ENCODE results near the gene TSTD1. TPM values are rescaled to one million over a fixed set of nuclear protein-coding genes. Genes with fewer than 3 reads are reported as not detected.
A peak's percentile ranks its signal among the peaks of the same experiment; 100 is the strongest.
"Not testable (repeated sequence)": the region's sequence is repeated elsewhere in the genome, so short reads cannot be mapped to it uniquely, and the experiment has no call there.

Gene TSTD1
- total RNA-seq, 6 experiments from 2014 or later = not detected

DNA sequence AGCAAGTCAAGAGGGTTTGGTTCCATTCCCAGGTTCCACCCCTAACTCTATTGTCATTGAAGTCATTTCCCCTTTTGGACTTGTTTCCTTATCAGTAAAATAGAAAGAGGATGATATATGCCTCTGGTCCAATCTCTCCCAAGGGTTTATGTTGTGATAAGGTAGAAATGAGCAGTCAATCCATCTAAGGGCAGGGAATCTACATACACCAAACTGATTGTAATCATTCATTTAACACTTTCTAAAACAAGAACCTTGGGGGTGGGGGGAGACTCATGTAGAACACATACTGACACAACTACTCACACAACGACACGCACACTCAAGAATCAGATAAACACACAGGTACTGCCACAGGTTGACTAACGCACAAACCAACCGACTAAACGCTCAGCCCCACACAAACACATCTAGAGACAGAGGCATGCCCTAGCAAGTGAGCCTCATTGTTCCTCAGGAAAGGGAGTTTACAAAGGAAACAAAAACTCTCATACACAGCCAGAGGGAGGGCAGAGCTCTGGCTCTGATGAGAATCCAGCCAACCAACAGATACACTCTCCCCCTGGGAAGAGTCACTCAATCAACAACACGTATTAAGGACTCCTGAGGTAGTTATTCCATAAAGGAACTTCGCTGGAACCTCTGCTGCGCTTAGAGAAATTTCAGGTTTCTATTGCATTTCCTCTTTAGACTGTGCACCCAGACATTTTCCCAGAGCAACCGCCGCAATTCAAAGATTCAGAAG lies 18.8 kb downstream of the TSTD1 start:
- peak overlapping the region; percentile 61 for H3K4me3 Mint-ChIP-seq
- H3K27ac Mint-ChIP-seq = no peak overlapping the region
- peaks cover 35% of the 10 kb centered on the region for H3K4me1 Mint-ChIP-seq (ENCODE audit: low read depth)
- TF ChIP-seq, protein P1, sequence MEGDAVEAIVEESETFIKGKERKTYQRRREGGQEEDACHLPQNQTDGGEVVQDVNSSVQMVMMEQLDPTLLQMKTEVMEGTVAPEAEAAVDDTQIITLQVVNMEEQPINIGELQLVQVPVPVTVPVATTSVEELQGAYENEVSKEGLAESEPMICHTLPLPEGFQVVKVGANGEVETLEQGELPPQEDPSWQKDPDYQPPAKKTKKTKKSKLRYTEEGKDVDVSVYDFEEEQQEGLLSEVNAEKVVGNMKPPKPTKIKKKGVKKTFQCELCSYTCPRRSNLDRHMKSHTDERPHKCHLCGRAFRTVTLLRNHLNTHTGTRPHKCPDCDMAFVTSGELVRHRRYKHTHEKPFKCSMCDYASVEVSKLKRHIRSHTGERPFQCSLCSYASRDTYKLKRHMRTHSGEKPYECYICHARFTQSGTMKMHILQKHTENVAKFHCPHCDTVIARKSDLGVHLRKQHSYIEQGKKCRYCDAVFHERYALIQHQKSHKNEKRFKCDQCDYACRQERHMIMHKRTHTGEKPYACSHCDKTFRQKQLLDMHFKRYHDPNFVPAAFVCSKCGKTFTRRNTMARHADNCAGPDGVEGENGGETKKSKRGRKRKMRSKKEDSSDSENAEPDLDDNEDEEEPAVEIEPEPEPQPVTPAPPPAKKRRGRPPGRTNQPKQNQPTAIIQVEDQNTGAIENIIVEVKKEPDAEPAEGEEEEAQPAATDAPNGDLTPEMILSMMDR (IDR thresholded peaks at IDR 0.05) = no peak
- H3K36me3 Mint-ChIP-seq (ENCODE audit: low read depth) = no peaks in the 10 kb centered on the region
- no peaks in the 10 kb centered on the region for H3K9me3 Mint-ChIP-seq
- peaks cover 31% of the 10 kb centered on the region for H3K27me3 Mint-ChIP-seq (ENCODE audit: insufficient read depth)
- no peak for DNase-seq

DNA sequence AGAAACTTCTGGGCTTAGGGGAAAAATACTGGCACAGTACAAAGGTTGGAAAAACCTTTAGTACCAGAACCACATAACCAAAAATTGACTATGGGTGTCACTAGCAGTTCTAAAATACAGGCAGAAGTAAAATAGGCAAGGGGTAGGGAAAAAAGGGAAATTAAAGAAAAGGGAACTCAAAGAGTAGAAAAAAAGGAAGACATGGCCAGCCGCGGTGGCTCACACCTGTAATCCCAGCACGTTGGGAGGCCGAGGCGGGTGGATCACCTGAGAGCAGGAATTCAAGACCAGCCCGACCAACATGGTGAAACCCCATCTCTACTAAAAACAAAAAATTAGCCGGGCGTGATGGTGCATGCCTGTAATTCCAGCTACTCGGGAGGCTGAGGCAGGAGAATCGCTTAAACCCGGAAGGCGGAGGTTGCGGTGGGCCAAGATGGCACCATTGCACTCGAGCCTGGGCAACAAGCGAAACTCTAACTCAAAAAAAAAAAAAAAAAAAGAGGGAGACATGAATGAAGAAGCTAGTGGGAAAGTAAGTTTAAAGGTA lies 19.6 kb downstream of the TSTD1 start:
- not testable (repeated sequence) for H3K27ac Mint-ChIP-seq; H3K9me3 Mint-ChIP-seq; DNase-seq; H3K36me3 Mint-ChIP-seq (ENCODE audit: low read depth); H3K4me3 Mint-ChIP-seq
- H3K27me3 Mint-ChIP-seq (ENCODE audit: insufficient read depth) = peaks cover 31% of the 10 kb centered on the region
- H3K4me1 Mint-ChIP-seq (ENCODE audit: low read depth) = peaks cover 34% of the 10 kb centered on the region

DNA sequence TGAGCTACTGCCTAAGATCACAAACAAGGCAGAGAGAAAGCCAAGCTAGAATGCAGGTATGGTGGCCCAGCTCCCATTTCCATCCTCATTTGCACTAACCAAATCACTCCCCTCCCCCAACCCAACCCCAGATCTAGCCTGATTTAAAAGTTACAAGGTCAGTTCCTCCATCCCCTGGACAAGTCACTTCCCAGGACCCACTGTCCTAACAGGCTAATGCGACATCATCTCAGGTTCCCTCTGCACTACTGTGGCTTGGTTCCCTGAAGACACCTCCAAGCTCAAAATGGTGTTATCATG lies 20.2 kb downstream of the TSTD1 start:
- TF ChIP-seq, protein P1 (IDR thresholded peaks at IDR 0.05) = no peak
- Mint-ChIP-seq H3K27ac (no peak overlapping the region), H3K36me3 (ENCODE audit: low read depth) (no peaks in the 10 kb centered on the region), H3K9me3 (no peaks in the 10 kb centered on the region), H3K27me3 (ENCODE audit: insufficient read depth) (peaks cover 31% of the 10 kb centered on the region), H3K4me3 (no peak overlapping the region), H3K4me1 (ENCODE audit: low read depth) (peaks cover 40% of the 10 kb centered on the region)
- no peak for DNase-seq

DNA sequence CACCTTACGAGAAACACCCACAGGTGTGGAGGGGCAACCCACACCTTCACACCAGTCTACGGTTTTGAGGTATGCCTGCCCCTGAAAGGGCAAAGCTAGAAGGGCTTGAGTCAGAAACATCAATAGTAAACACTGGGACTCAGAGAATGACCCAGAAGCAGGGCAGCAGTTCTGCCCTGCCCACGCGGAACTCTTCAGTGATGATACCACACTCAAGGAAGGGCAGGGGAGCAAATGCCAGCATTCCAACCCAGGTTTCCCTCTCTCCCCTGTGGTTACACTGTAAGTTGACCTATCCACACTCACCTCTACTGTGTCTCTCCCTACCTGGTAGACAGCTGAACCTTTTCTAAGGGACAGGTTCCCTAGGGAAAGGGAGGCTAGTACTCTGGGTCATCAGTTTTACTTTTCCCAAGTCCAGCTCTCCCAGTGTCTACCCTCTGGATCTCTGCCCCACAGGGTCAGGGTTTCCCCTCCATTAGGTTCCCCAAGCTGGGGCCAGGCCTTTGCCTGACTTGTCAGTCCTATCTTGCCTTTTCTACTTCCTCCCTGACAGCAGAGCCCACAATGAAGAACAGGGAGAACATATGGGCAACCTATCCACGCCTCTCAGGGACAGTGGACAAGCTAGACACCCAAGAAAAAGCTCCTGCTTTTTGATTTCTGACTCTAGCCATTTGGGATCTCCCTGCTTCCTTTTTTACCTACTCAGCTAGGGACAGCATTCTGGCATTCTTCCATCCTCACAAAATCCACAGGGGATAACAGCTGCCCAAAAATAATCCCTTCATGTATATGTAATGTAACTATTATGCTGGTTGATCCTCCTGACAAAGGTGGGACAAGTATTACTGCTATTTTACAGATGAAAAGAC lies 20.8 kb downstream of the TSTD1 start:
- H3K4me1 Mint-ChIP-seq (ENCODE audit: low read depth) = peaks cover 46% of the 10 kb centered on the region
- no peaks in the 10 kb centered on the region for H3K9me3 Mint-ChIP-seq
- no peak overlapping the region for H3K27ac Mint-ChIP-seq
- H3K4me3 Mint-ChIP-seq = no peak overlapping the region
- H3K27me3 Mint-ChIP-seq (ENCODE audit: insufficient read depth) = peaks cover 31% of the 10 kb centered on the region
- TF ChIP-seq, protein P1 (IDR thresholded peaks at IDR 0.05) = no peak
- DNase-seq = no peak
- no peaks in the 10 kb centered on the region for H3K36me3 Mint-ChIP-seq (ENCODE audit: low read depth)

DNA sequence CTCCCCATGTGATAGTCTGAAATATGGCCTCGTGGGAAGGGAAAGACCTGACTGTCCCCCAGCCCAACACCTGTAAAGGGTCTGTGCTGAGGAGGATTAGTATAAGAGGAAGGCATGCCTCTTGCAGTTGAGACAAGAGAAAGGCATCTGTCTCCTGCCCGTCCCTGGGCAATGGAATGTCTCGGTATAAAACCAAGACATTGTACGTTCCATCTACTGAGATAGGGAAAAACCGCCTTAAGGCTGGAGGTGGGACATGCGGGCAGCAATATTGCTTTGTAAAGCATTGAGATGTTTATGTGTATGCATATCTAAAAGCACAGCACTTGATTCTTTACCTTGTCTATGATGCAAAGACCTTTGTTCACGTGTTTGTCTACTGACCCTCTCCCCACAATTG lies 21.6 kb downstream of the TSTD1 start:
- not testable (repeated sequence) for H3K9me3 Mint-ChIP-seq; H3K27ac Mint-ChIP-seq; H3K36me3 Mint-ChIP-seq (ENCODE audit: low read depth); DNase-seq; H3K4me3 Mint-ChIP-seq
- Mint-ChIP-seq H3K27me3 (ENCODE audit: insufficient read depth) (peaks cover 28% of the 10 kb centered on the region), H3K4me1 (ENCODE audit: low read depth) (peaks cover 44% of the 10 kb centered on the region)

DNA sequence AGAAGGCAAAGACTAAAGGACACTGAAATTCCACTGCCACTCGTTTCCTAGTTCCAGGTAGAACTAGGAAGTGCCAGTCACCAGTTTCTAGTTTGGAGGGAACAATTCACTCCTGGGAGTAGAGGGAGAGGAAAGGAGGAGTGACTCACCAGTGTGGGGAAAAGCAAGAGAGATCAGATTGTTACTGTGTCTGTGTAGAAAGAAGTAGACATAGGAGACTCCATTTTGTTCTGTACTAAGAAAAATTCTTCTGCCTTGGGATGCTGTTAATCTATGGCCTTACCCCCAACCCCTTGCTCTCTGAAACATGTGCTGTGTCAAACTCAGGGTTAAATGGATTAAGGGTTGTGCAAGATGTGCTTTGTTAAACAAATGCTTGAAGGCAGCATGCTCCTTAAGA lies 22.1 kb downstream of the TSTD1 start:
- not testable (repeated sequence) for DNase-seq; H3K4me3 Mint-ChIP-seq; H3K27ac Mint-ChIP-seq; H3K9me3 Mint-ChIP-seq; H3K36me3 Mint-ChIP-seq (ENCODE audit: low read depth)
- peaks cover 39% of the 10 kb centered on the region for H3K4me1 Mint-ChIP-seq (ENCODE audit: low read depth)
- H3K27me3 Mint-ChIP-seq (ENCODE audit: insufficient read depth) = peaks cover 26% of the 10 kb centered on the region

All from HFFc6 (cell line).